Activated naive CD8-positive, alpha-beta T cell treated with anti-CD3 and anti-CD28 coated beads, Interleukin-2, amount 50 U/mL, for 24 hours (primary cell): ENCODE data around the gene SMIM7.

Experiments
- ATAC-seq: fragments of 150-1000 bp; cut with Tn5 transposase; one replicate; pipeline ENCODE4 v1.10.0; 2021
- DNase-seq: peaks from one replicate; pipeline ENCODE4 v3.0.0; 2021
- H3K27ac Mint-ChIP-seq: one replicate; pipeline ENCODE4 v1.8.0; 2021; ENCODE audit warnings: mild to moderate bottlenecking, mixed read lengths
- H3K27me3 Mint-ChIP-seq: one replicate; pipeline ENCODE4 v1.8.0; 2021; ENCODE audit warnings: mixed read lengths
- H3K36me3 Mint-ChIP-seq: one replicate; pipeline ENCODE4 v1.8.0; 2021; ENCODE audit warnings: low read depth, mixed read lengths
- H3K4me1 Mint-ChIP-seq: one replicate; pipeline ENCODE4 v1.8.0; 2021; ENCODE audit warnings: mixed read lengths
- H3K4me3 Mint-ChIP-seq: one replicate; pipeline ENCODE4 v1.8.0; 2021; ENCODE audit warnings: mild to moderate bottlenecking, moderate library complexity, mixed read lengths
- H3K9me3 Mint-ChIP-seq: one replicate; pipeline ENCODE4 v1.8.0; 2021; ENCODE audit warnings: mixed read lengths

SMIM7 gene

GRCh38 chr19:16620584-16620983, 39.4 kb downstream of the SMIM7 start:
- Mint-ChIP-seq H3K4me3 (no peak overlapping the region), H3K9me3 (no peaks in the 10 kb centered on the region), H3K4me1 (peaks cover 74% of the 10 kb centered on the region), H3K27me3 (no peaks in the 10 kb centered on the region), H3K27ac (no peak overlapping the region), H3K36me3 (peaks cover 14% of the 10 kb centered on the region)
- ATAC-seq, result no peak
- no peak for DNase-seq

GRCh38 chr19:16620018-16620417, 39.9 kb downstream of the SMIM7 start:
- H3K27ac Mint-ChIP-seq, result no peak overlapping the region
- no peaks in the 10 kb centered on the region for H3K9me3 Mint-ChIP-seq
- DNase-seq, result no peak
- peaks cover 9% of the 10 kb centered on the region for H3K36me3 Mint-ChIP-seq
- H3K27me3 Mint-ChIP-seq, result no peaks in the 10 kb centered on the region
- H3K4me3 Mint-ChIP-seq, result no peak overlapping the region
- ATAC-seq, result no peak
- peaks cover 74% of the 10 kb centered on the region for H3K4me1 Mint-ChIP-seq

GRCh38 chr19:16619457-16619856, 40.5 kb downstream of the SMIM7 start:
- peak; percentile 27 for ATAC-seq
- Mint-ChIP-seq H3K4me3 (no peak overlapping the region), H3K27me3 (no peaks in the 10 kb centered on the region), H3K9me3 (no peaks in the 10 kb centered on the region), H3K27ac (no peak overlapping the region), H3K4me1 (peaks cover 72% of the 10 kb centered on the region), H3K36me3 (peaks cover 6% of the 10 kb centered on the region)
- no peak for DNase-seq

- no peak overlapping the region for H3K4me3 Mint-ChIP-seq
- no peaks in the 10 kb centered on the region for H3K27me3 Mint-ChIP-seq
- H3K27ac Mint-ChIP-seq, result no peak overlapping the region
- H3K9me3 Mint-ChIP-seq, result no peaks in the 10 kb centered on the region
- H3K4me1 Mint-ChIP-seq, result peaks cover 67% of the 10 kb centered on the region
- H3K36me3 Mint-ChIP-seq, result peaks cover 2% of the 10 kb centered on the region
- ATAC-seq (no peak), DNase-seq (no peak)
These were observed 41.7 kb downstream of the SMIM7 start for GRCh38 chr19:16618248-16618647.

- DNase-seq (no peak), ATAC-seq (no peak)
- Mint-ChIP-seq H3K27me3 (no peaks in the 10 kb centered on the region), H3K4me1 (peaks cover 69% of the 10 kb centered on the region), H3K36me3 (no peaks in the 10 kb centered on the region), H3K27ac (no peak overlapping the region), H3K9me3 (no peaks in the 10 kb centered on the region), H3K4me3 (no peak overlapping the region)
These were observed 44.1 kb downstream of the SMIM7 start for GRCh38 chr19:16615808-16616207.

GRCh38 chr19:16614941-16615340, 45.0 kb downstream of the SMIM7 start:
- Mint-ChIP-seq H3K27ac (no peak overlapping the region), H3K4me3 (peak overlapping the region; percentile 7)
- ATAC-seq, result no peak

GRCh38 chr19:16613841-16614240, 46.1 kb downstream of the SMIM7 start:
- Mint-ChIP-seq H3K4me1 (peaks cover 61% of the 10 kb centered on the region), H3K9me3 (no peaks in the 10 kb centered on the region), H3K27ac (no peak overlapping the region), H3K36me3 (no peaks in the 10 kb centered on the region), H3K4me3 (no peak overlapping the region), H3K27me3 (no peaks in the 10 kb centered on the region)
- no peak for DNase-seq
- ATAC-seq, result no peak

More at GRCh38 chr19:16614941-16615340, 45.0 kb downstream of the SMIM7 start:
- H3K27me3 Mint-ChIP-seq, result no peaks in the 10 kb centered on the region
- peaks cover 68% of the 10 kb centered on the region for H3K4me1 Mint-ChIP-seq
- H3K9me3 Mint-ChIP-seq, result no peaks in the 10 kb centered on the region
- no peaks in the 10 kb centered on the region for H3K36me3 Mint-ChIP-seq
- no peak for DNase-seq

- H3K27me3 Mint-ChIP-seq, result no peaks in the 10 kb centered on the region
- H3K4me1 Mint-ChIP-seq, result peaks cover 60% of the 10 kb centered on the region
- H3K27ac Mint-ChIP-seq, result no peak overlapping the region
- no peak overlapping the region for H3K4me3 Mint-ChIP-seq
- ATAC-seq (no peak), DNase-seq (no peak)
- no peaks in the 10 kb centered on the region for H3K9me3 Mint-ChIP-seq
- H3K36me3 Mint-ChIP-seq, result no peaks in the 10 kb centered on the region
These were observed 47.3 kb downstream of the SMIM7 start for GRCh38 chr19:16612636-16613035.

- H3K4me3 Mint-ChIP-seq, result no peak overlapping the region
- H3K36me3 Mint-ChIP-seq, result no peaks in the 10 kb centered on the region
- no peaks in the 10 kb centered on the region for H3K9me3 Mint-ChIP-seq
- peak overlapping the region; percentile 43 for H3K27ac Mint-ChIP-seq
- peaks cover 45% of the 10 kb centered on the region for H3K4me1 Mint-ChIP-seq
- ATAC-seq, result no peak
- H3K27me3 Mint-ChIP-seq, result no peaks in the 10 kb centered on the region
- no peak for DNase-seq
These were observed 48.8 kb downstream of the SMIM7 start for GRCh38 chr19:16611121-16611520.

GRCh38 chr19:16609511-16610200, 50.3 kb downstream of the SMIM7 start:
- DNase-seq, result no peak
- no peaks in the 10 kb centered on the region for H3K27me3 Mint-ChIP-seq
- no peak overlapping the region for H3K27ac Mint-ChIP-seq
- H3K4me1 Mint-ChIP-seq, result peaks cover 45% of the 10 kb centered on the region
- H3K9me3 Mint-ChIP-seq, result no peaks in the 10 kb centered on the region
- H3K4me3 Mint-ChIP-seq, result no peak overlapping the region
- H3K36me3 Mint-ChIP-seq, result no peaks in the 10 kb centered on the region
- no peak for ATAC-seq

GRCh38 chr19:16608290-16608739, 51.6 kb downstream of the SMIM7 start:
- no peaks in the 10 kb centered on the region for H3K36me3 Mint-ChIP-seq
- no peak overlapping the region for H3K27ac Mint-ChIP-seq
- H3K9me3 Mint-ChIP-seq, result no peaks in the 10 kb centered on the region
- no peak for DNase-seq
- no peak overlapping the region for H3K4me3 Mint-ChIP-seq
- peak; percentile 63 for ATAC-seq
- H3K4me1 Mint-ChIP-seq, result peaks cover 45% of the 10 kb centered on the region
- H3K27me3 Mint-ChIP-seq, result no peaks in the 10 kb centered on the region

GRCh38 chr19:16607819-16608218, 52.1 kb downstream of the SMIM7 start:
- H3K4me1 Mint-ChIP-seq, result peaks cover 45% of the 10 kb centered on the region
- no peak overlapping the region for H3K27ac Mint-ChIP-seq

GRCh38 chr19:16605553-16605994, 54.4 kb downstream of the SMIM7 start:
- ATAC-seq, result no peak
- Mint-ChIP-seq H3K9me3 (no peaks in the 10 kb centered on the region), H3K36me3 (no peaks in the 10 kb centered on the region), H3K4me1 (peaks cover 29% of the 10 kb centered on the region), H3K4me3 (no peak overlapping the region), H3K27me3 (no peaks in the 10 kb centered on the region), H3K27ac (no peak overlapping the region)
- no peak for DNase-seq

More at GRCh38 chr19:16607819-16608218, 52.1 kb downstream of the SMIM7 start:
- no peaks in the 10 kb centered on the region for H3K36me3 Mint-ChIP-seq
- no peaks in the 10 kb centered on the region for H3K9me3 Mint-ChIP-seq
- H3K27me3 Mint-ChIP-seq, result no peaks in the 10 kb centered on the region
- DNase-seq (no peak), ATAC-seq (no peak)
- no peak overlapping the region for H3K4me3 Mint-ChIP-seq

GRCh38 chr19:16605115-16605514, 54.8 kb downstream of the SMIM7 start:
- no peaks in the 10 kb centered on the region for H3K27me3 Mint-ChIP-seq
- H3K4me1 Mint-ChIP-seq, result peaks cover 30% of the 10 kb centered on the region
- DNase-seq, result no peak
- ATAC-seq, result no peak
- H3K9me3 Mint-ChIP-seq, result no peaks in the 10 kb centered on the region
- H3K36me3 Mint-ChIP-seq, result no peaks in the 10 kb centered on the region
- H3K4me3 Mint-ChIP-seq, result no peak overlapping the region
- no peak overlapping the region for H3K27ac Mint-ChIP-seq

GRCh38 chr19:16604615-16605014, 55.3 kb downstream of the SMIM7 start:
- no peak overlapping the region for H3K27ac Mint-ChIP-seq
- H3K36me3 Mint-ChIP-seq, result no peaks in the 10 kb centered on the region
- H3K4me3 Mint-ChIP-seq, result no peak overlapping the region
- ATAC-seq, result no peak
- peaks cover 29% of the 10 kb centered on the region for H3K4me1 Mint-ChIP-seq
- H3K9me3 Mint-ChIP-seq, result no peaks in the 10 kb centered on the region
- no peak for DNase-seq
- no peaks in the 10 kb centered on the region for H3K27me3 Mint-ChIP-seq

GRCh38 chr19:16603090-16603489, 56.9 kb downstream of the SMIM7 start:
- H3K4me1 Mint-ChIP-seq, result peaks cover 27% of the 10 kb centered on the region
- no peaks in the 10 kb centered on the region for H3K27me3 Mint-ChIP-seq
- H3K27ac Mint-ChIP-seq, result no peak overlapping the region
- H3K4me3 Mint-ChIP-seq, result no peak overlapping the region
- no peak for DNase-seq
- H3K9me3 Mint-ChIP-seq, result no peaks in the 10 kb centered on the region
- ATAC-seq, result no peak
- no peaks in the 10 kb centered on the region for H3K36me3 Mint-ChIP-seq
